GM08714 (cell line): Measurements from ENCODE around the gene ELAVL1.

Experiments
- H3K4me3 ChIP-seq: fragments of 200-500 bp; sonication (Bioruptor generic); 2 replicates; pipeline ENCODE4 v1.5.1; 2014; ENCODE audit warnings: mild to moderate bottlenecking, low read length, inconsistent platforms
- ZNF274 ChIP-seq: IDR thresholded peaks from 2 replicates; pipeline ENCODE4 v1.6.1; 2012; ENCODE audit warnings: mild to moderate bottlenecking, low read depth, low read length

Gene ELAVL1

DNA sequence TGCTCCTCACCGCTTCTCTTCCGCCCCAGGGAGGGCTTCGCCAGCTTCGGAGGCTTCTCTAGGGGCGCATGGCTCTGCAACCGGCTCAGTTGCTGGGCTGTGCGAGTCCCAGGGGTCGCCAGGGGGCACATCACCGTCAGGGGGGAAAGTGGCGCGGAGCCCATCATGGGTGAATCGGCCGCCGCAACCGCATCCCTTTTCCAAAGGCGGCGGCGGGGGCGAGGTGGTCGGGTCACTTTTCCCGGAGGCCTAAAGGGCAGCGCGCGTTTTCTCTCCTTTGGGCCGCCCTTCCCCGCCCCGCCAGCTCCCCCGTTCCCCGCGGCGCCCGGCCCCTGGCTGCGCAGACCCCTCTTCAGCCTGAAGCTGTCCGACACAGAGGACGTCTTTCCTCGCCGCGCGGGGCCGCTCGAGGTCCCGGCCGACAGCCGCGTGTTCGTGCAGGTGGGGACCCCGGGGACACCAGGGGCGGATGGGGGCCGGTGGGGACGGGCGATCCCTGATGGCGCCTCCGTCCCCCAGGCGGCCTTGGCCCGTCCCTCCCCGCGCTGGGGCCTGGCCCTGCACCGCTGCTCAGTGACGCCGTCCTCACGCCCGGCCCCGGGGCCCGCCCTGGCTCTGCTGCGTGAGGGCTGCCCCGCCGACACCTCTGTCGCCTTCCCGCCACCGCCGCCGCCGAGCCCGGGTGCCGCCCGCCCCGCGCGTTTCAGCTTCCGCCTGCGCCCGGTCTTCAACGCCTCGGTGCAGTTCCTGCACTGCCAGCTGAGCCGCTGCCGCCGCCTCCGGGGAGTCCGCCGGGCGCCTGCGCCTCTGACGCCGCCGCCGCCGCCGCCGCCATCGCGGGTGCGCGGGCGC, 89.1 kb downstream of the ELAVL1 start:
- no peak overlapping the region; the same call in 1 of the 2 replicates for H3K4me3 ChIP-seq
- TF ChIP-seq ZNF274, result no peak

- no peak overlapping the region; the same call in 1 of the 2 replicates for H3K4me3 ChIP-seq
- TF ChIP-seq ZNF274, result no peak
Measured at GRCh38 chr19:7915250-7916102, 90.0 kb downstream of the ELAVL1 start.

GRCh38 chr19:7914598-7915045, 90.8 kb downstream of the ELAVL1 start, which contains the start of gene TGFBR3L:
Gene TGFBR3L, plus strand, starts transcription at chr19:7914830.
- H3K4me3 ChIP-seq, result no peak within 1 kb of the TSS
- TF ChIP-seq ZNF274, result no peak

- no peak for TF ChIP-seq ZNF274
- H3K4me3 ChIP-seq, result no peak overlapping the region
Measured at GRCh38 chr19:7914099-7914498, 91.3 kb downstream of the ELAVL1 start.

DNA sequence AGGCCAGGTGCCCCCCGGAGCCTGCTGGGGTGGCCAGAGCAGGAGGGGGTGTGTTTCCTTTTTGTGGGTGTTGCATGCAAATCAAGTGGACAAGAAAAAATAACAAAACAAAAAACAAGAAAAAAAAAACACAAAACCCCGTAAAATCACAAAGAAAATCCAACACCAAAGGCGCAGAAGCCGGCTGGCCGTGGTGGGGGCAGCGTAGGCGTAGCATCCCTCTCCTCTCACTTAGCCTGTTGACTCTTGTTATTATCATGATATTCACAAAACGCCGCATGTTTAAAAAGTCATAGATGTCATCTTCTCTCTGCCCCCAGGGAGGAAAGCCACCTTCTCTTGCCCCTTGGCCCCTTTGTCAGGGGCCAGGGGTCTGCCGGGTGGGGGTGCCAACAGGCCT, 91.8 kb downstream of the ELAVL1 start:
- no peak overlapping the region for H3K4me3 ChIP-seq
- TF ChIP-seq ZNF274, result no peak

DNA sequence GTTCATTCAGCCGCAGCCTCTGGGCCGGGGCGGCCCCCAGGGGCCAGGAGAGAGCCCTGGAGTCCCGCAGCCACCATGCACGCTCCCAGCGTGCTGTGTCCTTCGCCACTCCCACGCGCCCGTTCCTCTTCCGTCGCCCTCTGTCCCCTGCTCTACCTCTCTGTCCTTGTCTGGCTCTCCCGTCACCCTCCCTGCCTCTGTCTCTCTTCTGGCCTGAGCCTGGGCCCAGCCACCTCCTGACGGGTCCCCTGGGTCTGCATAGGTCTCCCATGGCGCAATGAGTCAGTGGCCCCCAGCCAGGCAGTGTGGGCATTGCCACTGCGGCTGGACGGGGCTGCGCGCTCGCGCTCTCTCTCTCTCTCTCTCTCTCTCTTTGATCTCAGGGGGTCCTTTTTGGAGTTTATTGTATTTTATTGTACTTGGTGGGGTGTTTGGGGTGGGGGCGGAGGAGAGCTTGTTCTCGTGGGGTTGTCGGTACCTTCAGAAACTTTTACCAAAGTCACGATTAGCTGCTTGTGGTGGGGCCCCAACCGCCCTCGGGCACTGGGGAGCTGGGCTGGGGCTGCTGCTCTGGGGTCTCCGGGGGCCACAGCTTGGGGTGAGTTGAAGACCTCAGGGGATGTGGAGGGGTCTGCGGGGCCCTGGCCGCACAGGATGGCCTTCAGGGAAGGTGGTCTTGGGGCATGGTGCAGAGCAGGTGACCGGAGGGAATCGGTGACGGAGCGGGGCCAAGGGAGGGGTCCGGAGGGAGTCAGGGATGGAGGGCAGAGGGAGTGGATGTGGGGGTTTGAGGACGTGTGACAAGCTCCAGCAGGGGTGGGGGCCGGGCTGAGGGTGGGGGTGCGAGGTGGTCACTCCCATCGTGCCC, 92.5 kb downstream of the ELAVL1 start:
- TF ChIP-seq ZNF274, result no peak
- H3K4me3 ChIP-seq, result no peak overlapping the region

- no peak overlapping the region for H3K4me3 ChIP-seq
- TF ChIP-seq ZNF274, result no peak
Measured at GRCh38 chr19:7912144-7912696, 93.2 kb downstream of the ELAVL1 start.

GRCh38 chr19:7911508-7912143, 93.8 kb downstream of the ELAVL1 start:
- no peak for TF ChIP-seq ZNF274
- no peak overlapping the region for H3K4me3 ChIP-seq

GRCh38 chr19:7910321-7911161, 94.9 kb downstream of the ELAVL1 start:
- no peak for TF ChIP-seq ZNF274
- no peak overlapping the region for H3K4me3 ChIP-seq

- TF ChIP-seq ZNF274, result no peak
- H3K4me3 ChIP-seq, result no peak overlapping the region
Measured at GRCh38 chr19:7909471-7910067, 95.9 kb downstream of the ELAVL1 start.

- no peak for TF ChIP-seq ZNF274
- H3K4me3 ChIP-seq, result no peak overlapping the region
Measured at GRCh38 chr19:7908742-7909461, 96.5 kb downstream of the ELAVL1 start.
